Lower leg skin (tissue), 3 donors: ENCODE data around the gene DROSHA.

Experiments used
- CTCF ChIP-seq, 3 donors: fragments of 450-650 bp; IDR thresholded peaks; one replicate each; pipeline ENCODE4 v1.5.1; 2016; ENCODE audit warnings: antibody characterized with exemption in 3 of 3, mild to moderate bottlenecking in 3 of 3, moderate library complexity in 2 of 3
- POLR2A ChIP-seq, 2 donors: fragments of 450-650 bp; IDR thresholded peaks; one replicate each; pipeline ENCODE4 v1.6.1; 2016 to 2017; ENCODE audit warnings: antibody characterized with exemption in 2 of 2, mild to moderate bottlenecking in 1 of 2, moderate library complexity in 1 of 2

GRCh38 chr5:31355337-31355736 is 176.6 kb downstream of the DROSHA start:
- no peak for TF ChIP-seq POLR2A (IDR thresholded peaks at IDR 0.05)
- TF ChIP-seq CTCF (IDR thresholded peaks at IDR 0.05) = no peak
